HEK293 (cell line): ENCODE measurements around the gene RNASEH2B.

Experiments used
- YY1 ChIP-seq: fragments of 450-650 bp; formaldehyde crosslinking; IDR thresholded peaks from 2 replicates; pipeline ENCODE4 v1.5.1; 2018; ENCODE audit warnings: missing biosample characterization, missing genetic modification characterization
- ZBTB48 ChIP-seq: fragments of 450-650 bp; formaldehyde crosslinking; IDR thresholded peaks from 2 replicates; pipeline ENCODE4 v1.5.1; 2016; ENCODE audit warnings: missing biosample characterization, missing genetic modification characterization
- ZNF19 ChIP-seq: fragments of 450-650 bp; formaldehyde crosslinking; IDR thresholded peaks from 2 replicates; pipeline ENCODE4; 2016; ENCODE audit warnings: missing biosample characterization, missing genetic modification characterization, low read depth
- ZNF529 ChIP-seq: fragments of 450-650 bp; formaldehyde crosslinking; IDR thresholded peaks from 2 replicates; pipeline ENCODE4 v1.5.1; 2017; ENCODE audit warnings: missing genetic modification characterization, missing biosample characterization; ENCODE audit not compliant: insufficient replicate concordance
- ZNF747 ChIP-seq: fragments of 450-650 bp; formaldehyde crosslinking; IDR thresholded peaks from 2 replicates; pipeline ENCODE4 v1.5.1; 2016; ENCODE audit warnings: missing biosample characterization, missing genetic modification characterization
- ZNF837 ChIP-seq: fragments of 450-650 bp; formaldehyde crosslinking; IDR thresholded peaks from 2 replicates; pipeline ENCODE4 v1.5.1; 2016; ENCODE audit warnings: missing biosample characterization, missing genetic modification characterization
- TF ChIP-seq, protein P1 (sequence below): fragments of 450-650 bp; formaldehyde crosslinking; IDR thresholded peaks from 2 replicates; pipeline ENCODE4 v1.5.1; 2016; ENCODE audit warnings: missing biosample characterization, missing genetic modification characterization
- TF ChIP-seq, protein P2 (sequence below): fragments of 450-650 bp; IDR thresholded peaks from 2 replicates; pipeline ENCODE4 v1.5.1; 2018; ENCODE audit warnings: missing biosample characterization, mild to moderate bottlenecking, missing genetic modification characterization
- TF ChIP-seq, protein P3 (sequence below): fragments of 450-650 bp; formaldehyde crosslinking; IDR thresholded peaks from 2 replicates; pipeline ENCODE4 v1.5.1; 2016; ENCODE audit warnings: missing biosample characterization, missing genetic modification characterization, low read depth

DNA sequence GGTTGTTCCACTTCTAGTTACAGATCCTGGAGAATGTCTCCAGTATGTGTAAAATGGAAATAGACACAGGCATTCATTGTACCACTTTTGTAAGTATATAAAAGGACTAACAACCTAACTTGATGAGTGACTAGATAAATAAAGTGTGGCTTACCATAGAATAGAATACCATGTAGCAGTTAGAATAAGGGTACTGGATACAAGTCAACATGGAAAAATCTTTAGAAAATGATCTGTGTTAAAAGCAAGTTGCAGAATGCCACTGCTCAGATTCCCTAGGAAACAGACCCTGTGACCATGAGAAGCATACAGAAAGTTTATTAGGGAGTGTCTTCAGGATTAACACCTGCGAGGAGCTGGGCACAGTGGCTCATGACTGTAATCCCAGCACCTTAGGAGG, 25.9 kb upstream of the RNASEH2B start:
- TF ChIP-seq ZNF19 (tag by site-specific recombination) (no peak), ZNF747 (no peak), YY1 (tag by site-specific recombination) (no peak), ZNF837 (tag by site-specific recombination) (no peak), ZBTB48 (tag by site-specific recombination) (no peak), ZNF529 (tag by site-specific recombination) (no peak)
- TF ChIP-seq, protein P1, sequence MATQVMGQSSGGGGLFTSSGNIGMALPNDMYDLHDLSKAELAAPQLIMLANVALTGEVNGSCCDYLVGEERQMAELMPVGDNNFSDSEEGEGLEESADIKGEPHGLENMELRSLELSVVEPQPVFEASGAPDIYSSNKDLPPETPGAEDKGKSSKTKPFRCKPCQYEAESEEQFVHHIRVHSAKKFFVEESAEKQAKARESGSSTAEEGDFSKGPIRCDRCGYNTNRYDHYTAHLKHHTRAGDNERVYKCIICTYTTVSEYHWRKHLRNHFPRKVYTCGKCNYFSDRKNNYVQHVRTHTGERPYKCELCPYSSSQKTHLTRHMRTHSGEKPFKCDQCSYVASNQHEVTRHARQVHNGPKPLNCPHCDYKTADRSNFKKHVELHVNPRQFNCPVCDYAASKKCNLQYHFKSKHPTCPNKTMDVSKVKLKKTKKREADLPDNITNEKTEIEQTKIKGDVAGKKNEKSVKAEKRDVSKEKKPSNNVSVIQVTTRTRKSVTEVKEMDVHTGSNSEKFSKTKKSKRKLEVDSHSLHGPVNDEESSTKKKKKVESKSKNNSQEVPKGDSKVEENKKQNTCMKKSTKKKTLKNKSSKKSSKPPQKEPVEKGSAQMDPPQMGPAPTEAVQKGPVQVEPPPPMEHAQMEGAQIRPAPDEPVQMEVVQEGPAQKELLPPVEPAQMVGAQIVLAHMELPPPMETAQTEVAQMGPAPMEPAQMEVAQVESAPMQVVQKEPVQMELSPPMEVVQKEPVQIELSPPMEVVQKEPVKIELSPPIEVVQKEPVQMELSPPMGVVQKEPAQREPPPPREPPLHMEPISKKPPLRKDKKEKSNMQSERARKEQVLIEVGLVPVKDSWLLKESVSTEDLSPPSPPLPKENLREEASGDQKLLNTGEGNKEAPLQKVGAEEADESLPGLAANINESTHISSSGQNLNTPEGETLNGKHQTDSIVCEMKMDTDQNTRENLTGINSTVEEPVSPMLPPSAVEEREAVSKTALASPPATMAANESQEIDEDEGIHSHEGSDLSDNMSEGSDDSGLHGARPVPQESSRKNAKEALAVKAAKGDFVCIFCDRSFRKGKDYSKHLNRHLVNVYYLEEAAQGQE (tag by site-specific recombination) = no peak
- TF ChIP-seq, protein P2, sequence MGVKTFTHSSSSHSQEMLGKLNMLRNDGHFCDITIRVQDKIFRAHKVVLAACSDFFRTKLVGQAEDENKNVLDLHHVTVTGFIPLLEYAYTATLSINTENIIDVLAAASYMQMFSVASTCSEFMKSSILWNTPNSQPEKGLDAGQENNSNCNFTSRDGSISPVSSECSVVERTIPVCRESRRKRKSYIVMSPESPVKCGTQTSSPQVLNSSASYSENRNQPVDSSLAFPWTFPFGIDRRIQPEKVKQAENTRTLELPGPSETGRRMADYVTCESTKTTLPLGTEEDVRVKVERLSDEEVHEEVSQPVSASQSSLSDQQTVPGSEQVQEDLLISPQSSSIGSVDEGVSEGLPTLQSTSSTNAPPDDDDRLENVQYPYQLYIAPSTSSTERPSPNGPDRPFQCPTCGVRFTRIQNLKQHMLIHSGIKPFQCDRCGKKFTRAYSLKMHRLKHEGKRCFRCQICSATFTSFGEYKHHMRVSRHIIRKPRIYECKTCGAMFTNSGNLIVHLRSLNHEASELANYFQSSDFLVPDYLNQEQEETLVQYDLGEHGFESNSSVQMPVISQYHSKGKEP (tag by site-specific recombination) = no peak
- TF ChIP-seq, protein P3, sequence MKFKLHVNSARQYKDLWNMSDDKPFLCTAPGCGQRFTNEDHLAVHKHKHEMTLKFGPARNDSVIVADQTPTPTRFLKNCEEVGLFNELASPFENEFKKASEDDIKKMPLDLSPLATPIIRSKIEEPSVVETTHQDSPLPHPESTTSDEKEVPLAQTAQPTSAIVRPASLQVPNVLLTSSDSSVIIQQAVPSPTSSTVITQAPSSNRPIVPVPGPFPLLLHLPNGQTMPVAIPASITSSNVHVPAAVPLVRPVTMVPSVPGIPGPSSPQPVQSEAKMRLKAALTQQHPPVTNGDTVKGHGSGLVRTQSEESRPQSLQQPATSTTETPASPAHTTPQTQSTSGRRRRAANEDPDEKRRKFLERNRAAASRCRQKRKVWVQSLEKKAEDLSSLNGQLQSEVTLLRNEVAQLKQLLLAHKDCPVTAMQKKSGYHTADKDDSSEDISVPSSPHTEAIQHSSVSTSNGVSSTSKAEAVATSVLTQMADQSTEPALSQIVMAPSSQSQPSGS (tag by site-specific recombination) = no peak
